Activated CD8-positive, alpha-beta memory T cell treated with anti-CD3 and anti-CD28 coated beads, Interleukin-2, amount 10 ng/mL, durations not matched to agents 7 days and 5 days (primary cell): Measurements from ENCODE around the gene ANKLE2. TPM values are rescaled to one million over a fixed set of nuclear protein-coding genes. Genes with fewer than 3 reads are reported as not detected.

ENCODE experiments used
- ATAC-seq: fragments of 150-1000 bp; cut with Tn5 transposase; one replicate; pipeline ENCODE4 v1.10.0; 2021; ENCODE audit warnings: moderate library complexity
- CTCF ChIA-PET: fragments of 350-600 bp; sonication (Branson Sonifier 250); formaldehyde crosslinking; loops from one replicate; lab custom pipeline; 2021; ENCODE audit warnings: antibody characterized with exemption; lab: Charles Lee
- DNase-seq: peaks from one replicate; pipeline ENCODE4 v3.0.0-alpha.2; 2020
- H3K27ac Mint-ChIP-seq: one replicate; pipeline ENCODE4 v1.8.0; 2021; ENCODE audit warnings: mild to moderate bottlenecking, mixed read lengths
- H3K27me3 Mint-ChIP-seq: one replicate; pipeline ENCODE4 v1.8.0; 2021; ENCODE audit warnings: mixed read lengths
- H3K36me3 Mint-ChIP-seq: one replicate; pipeline ENCODE4 v1.8.0; 2021; ENCODE audit warnings: mild to moderate bottlenecking, mixed read lengths
- H3K4me1 Mint-ChIP-seq: one replicate; pipeline ENCODE4 v1.8.0; 2021; ENCODE audit warnings: mixed read lengths
- H3K4me3 Mint-ChIP-seq: one replicate; pipeline ENCODE4 v1.8.0; 2021; ENCODE audit warnings: mild to moderate bottlenecking, moderate library complexity, mixed read lengths
- H3K9me3 Mint-ChIP-seq: one replicate; pipeline ENCODE4 v1.8.0; 2022; ENCODE audit warnings: low read depth, mixed read lengths
- total RNA-seq, 2 experiments: library from RNA; stranded (reverse); gene quantifications; one replicate each; pipeline ENCODE4 v1.2.3, GENCODE V29; 2021

The ANKLE2 gene
- total RNA-seq, 2 experiments from 2014 or later: 105 to 106 TPM

- Mint-ChIP-seq H3K36me3 (peaks cover 76% of the 10 kb centered on the region), H3K4me3 (no peak overlapping the region), H3K4me1 (no peaks in the 10 kb centered on the region), H3K9me3 (peaks cover 2% of the 10 kb centered on the region), H3K27ac (no peak overlapping the region), H3K27me3 (no peaks in the 10 kb centered on the region)
- ATAC-seq: no peak
- DNase-seq: no peak
- CTCF ChIA-PET: no interaction called here
Observed at GRCh38 chr12:132734206-132734605, 27.4 kb downstream of the ANKLE2 start.

DNA sequence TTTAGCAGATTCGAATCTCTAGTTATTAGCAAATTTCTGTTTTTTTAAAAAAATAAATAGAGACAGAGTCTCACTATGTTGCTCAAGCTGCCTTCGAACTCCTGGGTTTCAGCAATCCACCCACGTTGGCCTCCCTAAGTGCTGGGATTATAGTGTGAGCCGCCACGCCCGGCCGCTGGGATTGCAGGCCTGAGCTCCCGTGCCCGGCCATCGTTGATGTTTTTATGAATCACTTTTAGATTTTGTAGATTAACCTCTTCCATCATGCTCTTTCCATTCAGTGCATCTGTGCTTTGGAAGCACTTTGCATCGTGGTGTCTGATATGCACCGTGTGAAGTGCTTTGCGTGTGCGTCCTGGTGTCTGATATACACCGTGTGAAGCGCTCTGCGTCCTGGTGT is 30.1 kb downstream of the ANKLE2 start:
- Mint-ChIP-seq H3K36me3 (peaks cover 81% of the 10 kb centered on the region), H3K27ac (no peak overlapping the region), H3K9me3 (peaks cover 2% of the 10 kb centered on the region), H3K4me1 (no peaks in the 10 kb centered on the region), H3K4me3 (no peak overlapping the region), H3K27me3 (no peaks in the 10 kb centered on the region)
- CTCF ChIA-PET: no interaction called here
- ATAC-seq (no peak), DNase-seq (no peak)

DNA sequence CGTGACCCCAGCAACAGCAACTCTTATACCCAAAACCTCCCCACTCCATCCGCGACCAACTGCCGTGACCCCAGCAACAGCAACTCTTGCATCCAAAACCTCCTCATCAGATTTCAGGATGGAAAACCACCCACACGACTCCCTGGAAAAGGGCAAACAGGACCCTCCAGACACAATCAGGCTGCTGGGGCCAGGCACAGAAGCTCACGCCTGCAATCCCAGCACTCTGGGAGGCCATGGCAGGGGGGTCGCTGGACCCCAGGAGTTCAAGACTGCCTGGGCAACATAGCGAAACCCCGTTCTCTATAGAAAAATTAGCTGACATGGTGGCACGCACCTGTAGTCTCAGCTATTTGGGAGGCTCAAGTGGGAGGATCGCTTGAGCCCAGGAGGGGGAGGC is 31.3 kb downstream of the ANKLE2 start:
- peaks cover 83% of the 10 kb centered on the region for H3K36me3 Mint-ChIP-seq
- CTCF ChIA-PET: no interaction called here
- DNase-seq (no peak), ATAC-seq (no peak)
- H3K9me3 Mint-ChIP-seq: peaks cover 2% of the 10 kb centered on the region
- H3K4me3 Mint-ChIP-seq: no peak overlapping the region
- peak overlapping the region; percentile 58 for H3K27ac Mint-ChIP-seq
- no peaks in the 10 kb centered on the region for H3K4me1 Mint-ChIP-seq
- no peaks in the 10 kb centered on the region for H3K27me3 Mint-ChIP-seq

GRCh38 chr12:132729541-132730320 is 31.9 kb downstream of the ANKLE2 start:
- peaks cover 83% of the 10 kb centered on the region for H3K36me3 Mint-ChIP-seq
- no peaks in the 10 kb centered on the region for H3K4me1 Mint-ChIP-seq
- DNase-seq (no peak), ATAC-seq (no peak)
- peaks cover 2% of the 10 kb centered on the region for H3K9me3 Mint-ChIP-seq
- H3K4me3 Mint-ChIP-seq: no peak overlapping the region
- H3K27me3 Mint-ChIP-seq: no peaks in the 10 kb centered on the region
- peak overlapping the region; percentile 58 for H3K27ac Mint-ChIP-seq
- CTCF ChIA-PET: interaction anchor here (1.1 kb wide), 1 partner anchor 31 kb away, joined by 3 read pairs; no protein-coding TSS in a partner anchor

GRCh38 chr12:132728502-132728901 is 33.1 kb downstream of the ANKLE2 start:
- Mint-ChIP-seq H3K9me3 (peaks cover 2% of the 10 kb centered on the region), H3K4me3 (no peak overlapping the region), H3K36me3 (peaks cover 81% of the 10 kb centered on the region), H3K27ac (no peak overlapping the region), H3K27me3 (no peaks in the 10 kb centered on the region), H3K4me1 (no peaks in the 10 kb centered on the region)
- ATAC-seq (no peak), DNase-seq (no peak)
- CTCF ChIA-PET: interaction anchor here (1.1 kb wide), 1 partner anchor 32 kb away, joined by 3 read pairs; no protein-coding TSS in a partner anchor

GRCh38 chr12:132727091-132727794 is 34.4 kb downstream of the ANKLE2 start:
- Mint-ChIP-seq H3K27me3 (no peaks in the 10 kb centered on the region), H3K4me3 (no peak overlapping the region), H3K27ac (no peak overlapping the region), H3K4me1 (no peaks in the 10 kb centered on the region), H3K36me3 (peaks cover 75% of the 10 kb centered on the region), H3K9me3 (peaks cover 2% of the 10 kb centered on the region)
- DNase-seq (no peak), ATAC-seq (no peak)
- CTCF ChIA-PET: no interaction called here

- ATAC-seq: no peak
- H3K9me3 Mint-ChIP-seq: peaks cover 2% of the 10 kb centered on the region
- H3K27me3 Mint-ChIP-seq: no peaks in the 10 kb centered on the region
- no peak for DNase-seq
- no peak overlapping the region for H3K27ac Mint-ChIP-seq
- CTCF ChIA-PET: no interaction called here
- peaks cover 71% of the 10 kb centered on the region for H3K36me3 Mint-ChIP-seq
- no peaks in the 10 kb centered on the region for H3K4me1 Mint-ChIP-seq
- H3K4me3 Mint-ChIP-seq: no peak overlapping the region
Observed at GRCh38 chr12:132726386-132726785, 35.2 kb downstream of the ANKLE2 start.

DNA sequence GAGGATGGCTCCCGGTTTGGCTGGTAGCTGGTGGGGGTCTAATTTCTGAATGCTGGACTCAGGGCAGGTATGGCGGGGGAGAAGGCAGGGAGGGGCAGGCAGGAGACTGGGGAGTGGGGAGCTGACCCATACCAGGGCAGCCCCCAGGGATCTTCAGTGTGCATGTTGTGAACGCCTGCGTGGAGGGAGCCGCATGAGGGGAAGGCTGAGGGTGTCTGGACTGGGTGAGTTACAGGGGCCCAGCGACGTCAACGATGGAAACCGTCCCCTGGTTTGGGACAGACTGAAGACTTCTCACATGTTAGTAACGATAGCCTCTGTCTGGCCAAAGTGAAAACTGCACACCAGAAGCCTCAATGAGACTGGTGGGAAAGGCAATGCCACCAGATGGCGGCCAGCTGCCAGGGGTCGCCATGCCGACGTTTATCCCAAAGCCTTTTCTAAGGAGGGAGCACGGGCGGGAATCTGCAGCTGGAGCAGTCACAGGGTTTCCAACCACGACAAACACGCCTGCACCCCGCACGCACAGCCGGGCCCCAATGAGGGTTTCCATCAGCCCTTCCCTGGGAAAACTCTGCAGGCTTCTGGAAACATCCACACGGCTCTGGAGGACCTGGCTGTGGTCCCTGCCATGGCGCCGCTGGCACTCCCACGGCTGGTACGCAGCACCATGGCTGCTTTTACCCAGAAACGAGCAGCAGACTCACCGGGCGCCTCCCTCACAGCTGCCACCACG is 37.0 kb downstream of the ANKLE2 start:
- CTCF ChIA-PET: no interaction called here
- peak overlapping the region; percentile 4 for H3K27ac Mint-ChIP-seq
- H3K36me3 Mint-ChIP-seq: peaks cover 68% of the 10 kb centered on the region

GRCh38 chr12:132723764-132724140 is 37.9 kb downstream of the ANKLE2 start:
- CTCF ChIA-PET: no interaction called here
- ATAC-seq (no peak), DNase-seq (no peak)
- Mint-ChIP-seq H3K36me3 (peaks cover 71% of the 10 kb centered on the region), H3K9me3 (no peaks in the 10 kb centered on the region), H3K27me3 (no peaks in the 10 kb centered on the region), H3K4me3 (no peak overlapping the region), H3K27ac (no peak overlapping the region), H3K4me1 (no peaks in the 10 kb centered on the region)

More for the DNA sequence above, 37.0 kb downstream of the ANKLE2 start:
- Mint-ChIP-seq H3K4me1 (no peaks in the 10 kb centered on the region), H3K27me3 (no peaks in the 10 kb centered on the region), H3K9me3 (peaks cover 1% of the 10 kb centered on the region), H3K4me3 (no peak overlapping the region)
- DNase-seq (no peak), ATAC-seq (no peak)

- H3K27me3 Mint-ChIP-seq: no peaks in the 10 kb centered on the region
- ATAC-seq (no peak), DNase-seq (no peak)
- CTCF ChIA-PET: no interaction called here
- H3K4me3 Mint-ChIP-seq: no peak overlapping the region
- H3K27ac Mint-ChIP-seq: no peak overlapping the region
- peaks cover 68% of the 10 kb centered on the region for H3K36me3 Mint-ChIP-seq
- no peaks in the 10 kb centered on the region for H3K4me1 Mint-ChIP-seq
- H3K9me3 Mint-ChIP-seq: no peaks in the 10 kb centered on the region
Observed at GRCh38 chr12:132723015-132723763, 38.4 kb downstream of the ANKLE2 start.

- H3K4me3 Mint-ChIP-seq: no peak overlapping the region
- CTCF ChIA-PET: no interaction called here
- H3K4me1 Mint-ChIP-seq: no peaks in the 10 kb centered on the region
- peaks cover 59% of the 10 kb centered on the region for H3K36me3 Mint-ChIP-seq
- H3K27ac Mint-ChIP-seq: no peak overlapping the region
- no peaks in the 10 kb centered on the region for H3K27me3 Mint-ChIP-seq
- DNase-seq: no peak
- H3K9me3 Mint-ChIP-seq: no peaks in the 10 kb centered on the region
- no peak for ATAC-seq
Observed at GRCh38 chr12:132720606-132721345, 40.9 kb downstream of the ANKLE2 start.

- H3K36me3 Mint-ChIP-seq: peaks cover 53% of the 10 kb centered on the region
- no peak for DNase-seq
- no peaks in the 10 kb centered on the region for H3K27me3 Mint-ChIP-seq
- H3K9me3 Mint-ChIP-seq: no peaks in the 10 kb centered on the region
- H3K27ac Mint-ChIP-seq: no peak overlapping the region
- H3K4me3 Mint-ChIP-seq: no peak overlapping the region
- H3K4me1 Mint-ChIP-seq: no peaks in the 10 kb centered on the region
- CTCF ChIA-PET: no interaction called here
- ATAC-seq: no peak
Observed at GRCh38 chr12:132719954-132720324, 41.7 kb downstream of the ANKLE2 start.
